ENCODE data around the gene LRRC7.

The LRRC7 gene

DNA sequence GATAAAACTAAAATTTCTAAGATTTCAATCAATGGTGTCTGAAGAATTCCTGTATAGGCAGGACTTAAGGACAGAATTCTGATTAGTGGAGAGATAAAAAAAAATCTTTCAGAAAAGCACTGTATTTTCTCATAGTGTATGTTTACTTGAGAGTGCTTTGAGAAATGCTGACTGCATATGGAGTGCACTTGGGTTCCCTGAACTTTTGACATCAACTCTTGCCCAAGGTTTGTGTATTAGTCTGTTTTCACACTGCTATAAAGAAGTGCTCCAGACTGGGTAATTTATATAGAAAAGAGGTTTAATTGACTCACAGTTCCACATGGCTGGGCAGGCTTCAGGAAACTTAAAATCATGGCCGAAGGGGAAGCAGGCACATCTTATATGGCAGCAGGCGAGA, 362.7 kb downstream of the LRRC7 start:
- Histone ChIP-seq H3K27ac (no peak overlapping the region), H3K9me3 (ENCODE audit: severe bottlenecking) (peaks cover 2% of the 10 kb centered on the region), H3K27me3 (ENCODE audit: insufficient read depth, low read depth, severe bottlenecking) (no peaks in the 10 kb centered on the region), H3K36me3 (no peaks in the 10 kb centered on the region), H3K4me3 (ENCODE audit: low read depth, low read length) (no peak overlapping the region)
- TF ChIP-seq, protein P1, sequence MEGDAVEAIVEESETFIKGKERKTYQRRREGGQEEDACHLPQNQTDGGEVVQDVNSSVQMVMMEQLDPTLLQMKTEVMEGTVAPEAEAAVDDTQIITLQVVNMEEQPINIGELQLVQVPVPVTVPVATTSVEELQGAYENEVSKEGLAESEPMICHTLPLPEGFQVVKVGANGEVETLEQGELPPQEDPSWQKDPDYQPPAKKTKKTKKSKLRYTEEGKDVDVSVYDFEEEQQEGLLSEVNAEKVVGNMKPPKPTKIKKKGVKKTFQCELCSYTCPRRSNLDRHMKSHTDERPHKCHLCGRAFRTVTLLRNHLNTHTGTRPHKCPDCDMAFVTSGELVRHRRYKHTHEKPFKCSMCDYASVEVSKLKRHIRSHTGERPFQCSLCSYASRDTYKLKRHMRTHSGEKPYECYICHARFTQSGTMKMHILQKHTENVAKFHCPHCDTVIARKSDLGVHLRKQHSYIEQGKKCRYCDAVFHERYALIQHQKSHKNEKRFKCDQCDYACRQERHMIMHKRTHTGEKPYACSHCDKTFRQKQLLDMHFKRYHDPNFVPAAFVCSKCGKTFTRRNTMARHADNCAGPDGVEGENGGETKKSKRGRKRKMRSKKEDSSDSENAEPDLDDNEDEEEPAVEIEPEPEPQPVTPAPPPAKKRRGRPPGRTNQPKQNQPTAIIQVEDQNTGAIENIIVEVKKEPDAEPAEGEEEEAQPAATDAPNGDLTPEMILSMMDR (IDR thresholded peaks at IDR 0.05; ENCODE audit: low read depth, low read length) = no peak
- no peak for DNase-seq

DNA sequence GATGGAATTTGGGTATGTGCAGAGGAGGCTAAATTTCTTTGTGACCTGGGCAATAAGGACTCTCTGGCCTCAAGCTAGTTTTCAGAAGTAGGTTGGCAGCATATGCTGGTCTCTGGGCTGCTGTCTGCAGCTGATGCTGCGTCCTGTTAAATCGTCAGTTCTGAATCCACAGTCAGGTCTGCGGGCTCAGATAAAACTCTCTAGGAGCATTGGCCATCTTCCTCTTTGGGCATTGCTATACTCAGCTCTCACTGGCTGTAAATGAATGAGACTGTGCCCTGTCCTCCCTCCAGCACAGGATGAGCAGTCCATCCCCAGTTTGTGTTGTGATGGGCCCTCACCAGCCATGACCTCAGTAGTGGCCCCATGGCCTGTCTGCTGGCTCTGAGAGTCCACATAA, 365.0 kb downstream of the LRRC7 start:
- no peak for DNase-seq
- H3K9me3 ChIP-seq (ENCODE audit: severe bottlenecking) = peaks cover 2% of the 10 kb centered on the region
- TF ChIP-seq, protein P1 (IDR thresholded peaks at IDR 0.05; ENCODE audit: low read depth, low read length) = no peak
- no peak overlapping the region for H3K4me3 ChIP-seq (ENCODE audit: low read depth, low read length)
- no peak overlapping the region for H3K27ac ChIP-seq
- H3K27me3 ChIP-seq (ENCODE audit: insufficient read depth, low read depth, severe bottlenecking) = no peaks in the 10 kb centered on the region
- no peaks in the 10 kb centered on the region for H3K36me3 ChIP-seq

DNA sequence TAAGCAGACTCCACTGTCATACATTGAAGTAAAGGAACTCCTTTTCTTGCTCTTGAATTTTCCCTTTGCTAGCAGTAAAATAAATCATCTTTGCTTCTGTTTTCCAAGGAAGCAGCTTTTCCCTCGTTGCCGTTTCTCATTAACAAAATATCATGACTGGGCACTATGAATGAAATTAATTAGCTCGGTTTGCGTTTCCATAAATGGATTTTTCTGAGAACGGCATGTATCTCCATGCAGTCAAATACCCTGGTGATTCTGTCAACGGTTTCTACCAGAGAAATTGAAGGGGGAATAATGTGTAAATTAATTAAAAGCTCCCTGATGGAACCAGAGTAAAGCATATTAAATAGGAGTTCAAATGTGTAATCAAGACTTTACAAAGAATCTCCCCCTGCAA, 372.5 kb downstream of the LRRC7 start:
- Histone ChIP-seq H3K4me3 (ENCODE audit: low read depth, low read length) (no peak overlapping the region), H3K27ac (no peak overlapping the region), H3K27me3 (ENCODE audit: insufficient read depth, low read depth, severe bottlenecking) (no peaks in the 10 kb centered on the region), H3K36me3 (no peaks in the 10 kb centered on the region), H3K9me3 (ENCODE audit: severe bottlenecking) (no peaks in the 10 kb centered on the region)
- TF ChIP-seq, protein P1 (IDR thresholded peaks at IDR 0.05; ENCODE audit: low read depth, low read length) = no peak
- no peak for DNase-seq

DNA sequence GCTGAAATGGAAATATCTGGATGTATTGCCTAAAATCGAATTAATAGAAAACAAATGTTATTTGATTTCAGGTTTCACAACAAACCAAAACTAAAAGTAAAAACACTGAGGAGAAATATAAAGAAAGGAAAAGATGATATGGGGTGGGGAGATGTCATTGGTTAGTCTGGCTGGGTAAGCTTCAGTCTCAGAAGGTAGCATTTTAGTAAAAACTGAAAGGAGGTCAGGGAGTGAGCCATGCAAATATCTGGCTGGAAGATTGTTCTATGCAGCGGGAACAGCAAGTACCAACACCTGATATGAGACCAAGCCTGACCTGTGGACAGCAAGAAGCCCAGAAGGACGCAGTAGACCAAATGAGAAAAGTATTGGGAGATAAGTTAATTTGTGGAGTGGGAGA, 373.1 kb downstream of the LRRC7 start:
- TF ChIP-seq, protein P1 (IDR thresholded peaks at IDR 0.05; ENCODE audit: low read depth, low read length) = no peak
- Histone ChIP-seq H3K4me3 (ENCODE audit: low read depth, low read length) (no peak overlapping the region), H3K36me3 (no peaks in the 10 kb centered on the region), H3K27ac (no peak overlapping the region), H3K9me3 (ENCODE audit: severe bottlenecking) (no peaks in the 10 kb centered on the region), H3K27me3 (ENCODE audit: insufficient read depth, low read depth, severe bottlenecking) (no peaks in the 10 kb centered on the region)
- DNase-seq = no peak

DNA sequence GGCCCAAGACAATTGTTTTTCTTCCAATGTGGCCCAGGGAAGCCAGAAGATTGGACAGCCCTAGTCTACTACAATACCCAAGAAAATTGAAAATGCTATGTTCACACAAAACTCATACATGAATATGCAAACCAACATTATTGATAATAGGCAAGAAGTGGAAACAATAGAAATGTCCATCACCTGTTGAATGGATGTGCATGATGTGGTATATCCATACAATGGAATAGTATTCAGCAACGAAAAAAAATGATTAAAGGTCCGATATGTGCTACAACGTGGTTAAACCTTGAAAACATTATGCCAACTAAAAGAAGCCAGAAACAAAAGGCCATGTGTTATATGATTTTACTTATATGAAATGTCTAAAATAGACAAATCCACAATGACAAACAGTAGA, 375.3 kb downstream of the LRRC7 start:
- Histone ChIP-seq H3K9me3 (ENCODE audit: severe bottlenecking) (no peaks in the 10 kb centered on the region), H3K27ac (no peak overlapping the region), H3K36me3 (no peaks in the 10 kb centered on the region), H3K4me3 (ENCODE audit: low read depth, low read length) (no peak overlapping the region), H3K27me3 (ENCODE audit: insufficient read depth, low read depth, severe bottlenecking) (no peaks in the 10 kb centered on the region)
- DNase-seq = no peak
- TF ChIP-seq, protein P1 (IDR thresholded peaks at IDR 0.05; ENCODE audit: low read depth, low read length) = no peak

DNA sequence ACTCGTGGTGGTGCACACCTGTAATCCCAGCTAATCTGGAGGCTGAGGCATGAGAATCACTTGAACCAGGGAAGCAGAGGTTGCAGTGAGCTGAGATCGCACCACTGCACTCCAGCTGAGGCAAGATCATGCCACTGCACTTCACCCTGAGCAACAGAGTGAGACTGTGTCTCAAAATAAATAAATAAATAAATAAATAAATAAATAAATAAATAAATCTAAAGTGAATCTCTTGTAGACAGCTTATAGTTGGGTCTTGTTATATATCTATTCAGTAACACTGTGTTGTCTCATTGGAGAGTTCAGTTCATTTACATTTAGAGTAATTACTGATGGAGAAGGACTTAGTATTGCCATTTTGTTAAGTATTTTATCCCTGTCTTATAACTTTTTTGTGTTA, 379.2 kb downstream of the LRRC7 start:
- no peaks in the 10 kb centered on the region for H3K27me3 ChIP-seq (ENCODE audit: insufficient read depth, low read depth, severe bottlenecking)
- H3K4me3 ChIP-seq (ENCODE audit: low read depth, low read length) = no peak overlapping the region
- TF ChIP-seq, protein P1 (IDR thresholded peaks at IDR 0.05; ENCODE audit: low read depth, low read length) = no peak
- no peaks in the 10 kb centered on the region for H3K9me3 ChIP-seq (ENCODE audit: severe bottlenecking)
- no peaks in the 10 kb centered on the region for H3K36me3 ChIP-seq
- DNase-seq = no peak
- no peak overlapping the region for H3K27ac ChIP-seq
